Measurements from ENCODE around the gene ZNF200.

DNA sequence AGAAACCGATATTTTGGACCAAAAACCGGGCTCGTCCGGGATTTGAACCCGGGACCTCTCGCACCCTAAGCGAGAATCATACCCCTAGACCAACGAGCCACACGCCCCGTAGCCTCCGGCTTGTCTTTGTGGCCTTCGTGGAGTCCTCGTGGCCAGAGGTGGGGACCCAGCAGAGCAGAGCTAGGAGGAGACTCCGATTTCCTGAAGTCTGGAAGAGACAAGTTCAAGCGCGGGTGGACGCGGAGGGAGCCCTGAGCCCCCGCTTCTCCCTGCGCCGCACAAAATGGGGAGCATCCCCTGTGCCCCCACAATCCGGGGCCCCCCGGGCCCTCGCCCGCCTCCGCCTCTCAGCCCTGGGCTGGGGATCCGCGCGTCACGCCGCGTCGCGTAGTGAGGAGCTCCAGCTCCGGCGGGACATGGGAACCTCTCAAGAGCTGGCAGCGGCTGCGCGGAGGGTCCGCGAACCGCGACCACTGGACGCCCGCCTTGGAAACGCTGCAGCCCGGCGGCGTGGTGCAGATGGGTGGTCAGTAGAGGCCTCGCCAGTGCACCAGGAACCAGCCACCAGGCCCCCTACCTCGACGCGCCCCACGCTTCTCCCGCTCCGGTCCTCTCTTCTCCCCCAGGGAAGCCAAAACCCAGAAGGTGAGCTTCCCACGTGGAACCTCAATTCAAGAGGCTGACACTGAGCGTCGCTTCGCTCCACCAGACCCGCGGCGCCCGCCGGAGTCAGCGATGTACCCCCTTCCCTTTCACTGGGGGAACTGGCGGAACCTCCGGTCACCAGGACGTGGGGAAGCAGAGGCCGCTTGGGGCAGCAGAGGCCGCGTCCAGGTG is 52.1 kb downstream of the ZNF200 start:
- no peak for TF ChIP-seq EZH2phosphoT487 (IDR thresholded peaks at IDR 0.05; ENCODE audit: low read length)
- TF ChIP-seq, protein P1, sequence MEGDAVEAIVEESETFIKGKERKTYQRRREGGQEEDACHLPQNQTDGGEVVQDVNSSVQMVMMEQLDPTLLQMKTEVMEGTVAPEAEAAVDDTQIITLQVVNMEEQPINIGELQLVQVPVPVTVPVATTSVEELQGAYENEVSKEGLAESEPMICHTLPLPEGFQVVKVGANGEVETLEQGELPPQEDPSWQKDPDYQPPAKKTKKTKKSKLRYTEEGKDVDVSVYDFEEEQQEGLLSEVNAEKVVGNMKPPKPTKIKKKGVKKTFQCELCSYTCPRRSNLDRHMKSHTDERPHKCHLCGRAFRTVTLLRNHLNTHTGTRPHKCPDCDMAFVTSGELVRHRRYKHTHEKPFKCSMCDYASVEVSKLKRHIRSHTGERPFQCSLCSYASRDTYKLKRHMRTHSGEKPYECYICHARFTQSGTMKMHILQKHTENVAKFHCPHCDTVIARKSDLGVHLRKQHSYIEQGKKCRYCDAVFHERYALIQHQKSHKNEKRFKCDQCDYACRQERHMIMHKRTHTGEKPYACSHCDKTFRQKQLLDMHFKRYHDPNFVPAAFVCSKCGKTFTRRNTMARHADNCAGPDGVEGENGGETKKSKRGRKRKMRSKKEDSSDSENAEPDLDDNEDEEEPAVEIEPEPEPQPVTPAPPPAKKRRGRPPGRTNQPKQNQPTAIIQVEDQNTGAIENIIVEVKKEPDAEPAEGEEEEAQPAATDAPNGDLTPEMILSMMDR (IDR thresholded peaks at IDR 0.05; ENCODE audit: low read length) = no peak
- TF ChIP-seq EZH2 (optimal IDR thresholded peaks at IDR 0.05; ENCODE audit: low read depth, low read length) = no peak
